Astrocyte of the hippocampus (primary cell): ENCODE data around the gene SYNDIG1.

Experiments used
- DNase-seq: peaks from one replicate; pipeline ENCODE4 v3.0.0; 2011; ENCODE audit warnings: low read depth, low spot score

SYNDIG1 gene

GRCh38 chr20:24630486-24631172, 161.2 kb downstream of the SYNDIG1 start:
- no peak for DNase-seq

DNA sequence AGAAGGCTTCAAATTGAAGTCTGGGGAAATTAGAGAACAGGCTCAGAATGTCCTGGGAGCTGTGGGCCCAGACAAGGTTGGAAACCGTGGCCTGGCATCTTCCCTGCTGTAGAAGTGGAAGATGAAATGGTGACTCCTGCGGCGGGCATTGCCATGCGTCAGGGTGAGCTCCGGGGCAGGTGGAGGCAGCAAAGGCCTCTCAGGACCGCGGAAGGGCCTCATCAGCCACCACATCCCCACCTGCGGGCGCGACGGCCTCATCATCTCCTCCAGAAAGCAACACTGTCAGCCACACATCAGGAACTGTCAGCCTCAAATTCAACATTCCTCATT, 161.7 kb downstream of the SYNDIG1 start:
- no peak for DNase-seq

- DNase-seq: no peak
Measured at GRCh38 chr20:24632581-24632980, 163.2 kb downstream of the SYNDIG1 start.

GRCh38 chr20:24633026-24633425, 163.6 kb downstream of the SYNDIG1 start:
- DNase-seq: no peak

- DNase-seq: no peak
Measured at GRCh38 chr20:24633521-24633920, 164.1 kb downstream of the SYNDIG1 start.

DNA sequence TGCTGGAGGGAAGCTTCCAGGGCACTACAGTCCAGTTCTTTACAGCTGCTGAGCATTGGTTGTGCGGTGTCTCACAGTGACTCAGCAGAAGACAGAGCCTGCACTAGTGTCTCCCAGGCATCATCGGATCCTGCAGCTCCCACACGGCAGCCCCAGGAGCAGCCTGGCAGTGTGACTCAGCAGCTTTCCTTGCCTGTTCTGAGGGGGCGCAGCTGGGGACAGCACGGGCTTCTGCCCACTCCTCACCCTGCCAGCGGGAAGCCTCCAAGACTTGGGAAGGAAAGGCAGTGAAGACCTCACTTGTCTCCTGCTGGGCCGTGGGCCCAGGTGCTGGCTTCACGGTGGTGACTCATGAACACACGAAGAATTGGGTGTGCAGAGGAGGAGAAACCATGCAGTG, 165.4 kb downstream of the SYNDIG1 start:
- DNase-seq: peak; percentile 84

- DNase-seq: no peak
Measured at GRCh38 chr20:24636626-24637025, 167.2 kb downstream of the SYNDIG1 start.

DNA sequence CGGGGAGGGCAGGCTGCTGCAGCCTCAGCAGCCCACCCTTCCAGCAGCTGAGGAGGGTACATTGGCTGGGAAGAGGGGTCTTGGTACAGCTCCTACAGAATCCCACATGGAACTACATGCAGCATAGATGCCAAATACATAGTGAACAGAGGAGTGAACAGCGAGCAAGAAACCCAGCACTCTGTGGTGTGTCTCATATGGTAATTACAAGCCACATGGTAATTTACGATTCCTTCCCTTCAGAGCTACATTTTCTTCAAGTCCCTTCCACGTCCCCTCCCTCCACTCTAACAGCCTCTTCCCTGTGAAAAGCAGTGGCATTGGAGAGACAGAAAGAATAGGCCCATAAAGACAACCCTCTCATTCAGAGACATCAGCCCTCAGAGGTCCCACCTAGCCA, 167.7 kb downstream of the SYNDIG1 start:
- no peak for DNase-seq

GRCh38 chr20:24637941-24638340, 168.5 kb downstream of the SYNDIG1 start:
- DNase-seq: no peak

DNA sequence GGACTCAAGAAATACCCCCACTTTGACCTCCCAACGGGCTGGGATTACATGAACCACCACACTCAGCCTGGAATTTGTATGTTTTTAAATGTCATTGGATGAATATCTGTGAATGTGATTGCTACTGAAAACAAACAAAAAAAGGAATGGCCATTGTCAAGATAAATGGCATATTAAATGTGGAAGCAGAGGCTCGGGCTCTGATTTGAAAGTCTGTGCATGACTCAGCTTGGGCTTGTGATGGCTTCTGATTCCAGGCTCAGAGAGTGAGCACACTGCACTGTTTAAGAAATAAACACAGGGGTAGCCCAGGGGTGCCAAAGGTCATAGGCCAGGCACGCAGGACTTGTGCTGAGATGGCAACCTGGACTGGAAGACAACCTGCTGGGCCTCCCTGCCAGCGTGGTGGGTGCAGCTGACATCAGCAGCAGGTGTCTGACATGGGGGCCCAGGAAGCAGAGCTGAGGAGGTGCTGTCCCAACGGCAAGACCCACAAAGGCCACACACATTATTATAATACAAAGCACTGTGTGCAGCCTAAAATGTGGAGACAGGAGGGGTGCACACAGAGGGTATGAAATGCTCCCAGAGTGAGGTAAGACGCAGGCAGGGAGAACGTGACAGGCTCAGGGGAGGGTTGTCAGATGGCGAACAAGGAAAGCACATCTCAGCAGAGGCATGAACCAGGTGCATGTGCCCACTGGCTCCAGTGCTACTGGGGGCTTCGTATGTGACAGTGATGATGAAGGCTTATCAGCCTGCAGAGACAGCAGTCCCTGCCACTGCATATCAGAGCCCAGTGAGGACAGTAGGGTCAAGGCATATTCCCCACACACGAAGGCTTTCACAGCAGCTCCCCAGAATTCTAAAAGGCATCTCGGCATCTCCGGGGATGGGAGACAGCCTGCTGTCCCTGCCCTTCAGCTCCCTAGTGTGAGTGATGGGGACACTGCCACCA, 169.4 kb downstream of the SYNDIG1 start:
- DNase-seq: peak; percentile 45

GRCh38 chr20:24640276-24640675, 170.8 kb downstream of the SYNDIG1 start:
- no peak for DNase-seq

DNA sequence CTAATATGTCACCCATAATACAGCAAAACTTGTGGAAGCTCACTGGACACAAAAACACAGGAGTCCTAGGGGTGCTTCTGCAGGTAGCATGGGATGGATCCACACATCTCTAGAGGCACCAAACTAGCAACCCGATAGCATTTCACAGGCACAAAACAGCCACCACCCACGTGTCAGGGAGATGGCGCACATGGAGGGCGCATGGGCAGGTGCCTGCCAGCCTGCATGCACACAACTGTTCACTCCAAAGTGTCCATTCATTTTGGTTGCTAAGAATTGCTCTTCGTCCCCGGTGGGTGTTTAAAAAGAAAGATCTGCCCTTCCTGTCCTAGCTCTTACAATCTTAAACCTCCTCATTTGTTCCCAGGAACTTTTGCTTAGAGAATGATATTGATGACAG, 171.3 kb downstream of the SYNDIG1 start:
- no peak for DNase-seq

DNA sequence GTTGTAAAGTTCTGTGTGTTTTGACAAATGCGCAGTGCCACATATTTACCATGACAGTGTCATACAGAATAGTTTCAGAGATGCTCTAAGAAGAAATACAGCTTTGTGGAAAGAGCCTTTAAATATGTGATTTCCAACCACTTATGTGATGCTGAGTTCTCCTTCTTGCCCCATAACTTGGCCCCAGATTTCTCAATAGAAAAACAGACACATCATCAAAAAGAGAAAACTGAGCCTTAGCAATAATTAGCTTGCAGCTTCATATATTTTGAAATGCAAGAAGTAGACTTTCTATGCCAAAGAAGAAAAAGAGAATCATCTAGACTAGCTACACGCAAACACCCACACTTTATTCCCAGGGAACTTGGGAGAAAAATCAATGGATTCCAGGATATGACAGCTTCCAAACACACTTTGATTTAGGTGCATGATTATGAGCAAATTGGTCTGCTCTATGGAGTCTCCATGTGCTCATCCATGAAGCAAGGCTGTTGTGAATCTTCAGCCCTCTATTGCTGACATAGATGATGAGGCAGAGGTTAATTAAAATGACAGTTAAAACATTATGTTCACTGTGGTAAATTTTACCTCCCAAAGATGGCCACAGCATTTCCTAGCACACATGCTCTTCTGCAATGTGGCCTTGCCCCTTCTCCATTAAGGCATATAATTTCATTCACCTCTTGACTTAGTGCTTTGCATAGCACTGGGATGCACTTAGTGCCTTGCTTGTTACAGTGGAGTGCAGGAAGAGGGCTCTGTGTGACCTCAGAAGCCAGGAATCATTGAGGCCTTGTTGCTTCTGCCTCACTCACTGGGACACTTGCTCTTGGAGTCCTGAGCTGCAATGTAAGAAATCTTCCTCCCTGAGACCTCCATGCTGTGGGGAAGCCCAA, 174.6 kb downstream of the SYNDIG1 start:
- no peak for DNase-seq

- no peak for DNase-seq
Measured at GRCh38 chr20:24646321-24646720, 176.9 kb downstream of the SYNDIG1 start.

DNA sequence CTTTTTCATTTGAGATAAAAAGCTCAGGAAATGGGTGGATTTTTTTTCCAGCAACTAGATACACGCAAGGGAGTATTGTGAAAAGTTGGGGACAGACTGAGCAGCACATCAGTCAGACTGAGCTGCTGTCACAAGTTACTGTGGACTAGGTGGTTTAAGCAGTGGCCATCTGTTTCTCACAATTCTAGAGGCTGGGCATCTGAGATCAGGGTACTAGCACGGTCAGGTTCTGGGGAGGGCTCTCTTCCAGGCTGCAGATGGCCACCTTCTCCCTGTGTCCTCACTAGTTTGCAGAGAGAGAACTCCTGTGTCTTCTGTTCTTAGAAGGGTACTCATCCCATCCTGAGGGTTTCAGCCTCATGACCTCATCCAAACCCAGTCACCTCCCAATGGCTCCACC, 178.3 kb downstream of the SYNDIG1 start:
- DNase-seq: no peak

GRCh38 chr20:24648481-24648880, 179.1 kb downstream of the SYNDIG1 start:
- DNase-seq: no peak

DNA sequence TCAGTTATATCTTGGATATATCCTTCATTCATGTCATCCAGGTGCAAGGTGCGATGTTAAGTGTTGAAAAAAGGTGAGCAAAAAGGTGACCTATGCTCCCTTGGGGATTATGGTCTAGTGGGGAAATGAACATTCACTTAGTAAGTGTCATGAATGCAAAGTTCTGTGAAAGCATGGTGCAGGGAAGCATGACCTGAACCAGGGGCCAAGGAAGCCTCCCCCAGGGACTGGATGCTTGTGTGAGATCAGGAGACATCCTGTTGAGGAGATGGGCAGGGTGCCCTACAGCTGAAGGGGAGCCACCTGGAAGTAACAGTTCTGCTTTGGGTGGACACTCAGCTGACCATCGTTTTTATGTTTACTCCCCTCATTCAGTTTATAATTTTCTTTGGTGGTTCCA, 179.5 kb downstream of the SYNDIG1 start:
- DNase-seq: no peak

- DNase-seq: no peak
Measured at GRCh38 chr20:24649787-24650490, 180.5 kb downstream of the SYNDIG1 start.

GRCh38 chr20:24651171-24651975, 181.9 kb downstream of the SYNDIG1 start:
- peak; percentile 77 for DNase-seq

- no peak for DNase-seq
Measured at GRCh38 chr20:24651976-24652345, 182.5 kb downstream of the SYNDIG1 start.

DNA sequence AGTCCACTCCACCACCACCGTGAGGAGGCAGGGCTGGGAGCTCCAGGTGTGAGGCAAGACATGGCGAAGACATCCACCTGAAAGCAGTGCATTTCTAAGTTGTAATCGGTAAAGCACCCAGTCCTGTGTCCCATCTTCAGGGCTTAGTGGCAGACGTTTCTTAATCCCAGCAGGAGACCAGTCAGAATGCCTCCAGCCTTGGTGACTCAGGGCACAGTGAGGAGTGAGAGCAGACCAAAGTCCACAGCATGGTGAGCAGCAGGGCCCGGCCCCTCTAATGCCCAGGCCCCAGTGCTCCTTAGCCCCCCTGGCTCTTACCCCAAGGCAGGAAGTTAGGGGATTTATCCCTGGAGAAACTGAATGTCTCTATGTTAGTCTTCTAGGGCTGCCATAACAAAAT, 183.9 kb downstream of the SYNDIG1 start:
- DNase-seq: no peak
